K562 (cell line): Measurements from ENCODE around the gene MRI1. TPM values are rescaled to one million over a fixed set of nuclear protein-coding genes. Genes with fewer than 3 reads are reported as not detected.

Source experiments
- ASH1L ChIP-seq: fragments of 450-650 bp; IDR thresholded peaks from 2 replicates; pipeline ENCODE4 v1.6.1; 2018; ENCODE audit warnings: borderline replicate concordance, mild to moderate bottlenecking, low read depth; ENCODE audit not compliant: partially characterized antibody
- ATF4 ChIP-seq: fragments of 450-650 bp; formaldehyde crosslinking; IDR thresholded peaks from 2 replicates; pipeline ENCODE4 v1.4.0; 2022; ENCODE audit warnings: mild to moderate bottlenecking, moderate library complexity
- CBFA2T3 ChIP-seq: fragments of 450-650 bp; IDR thresholded peaks from 2 replicates; pipeline ENCODE4 v1.6.1; 2017
- CHD1 ChIP-seq: fragments of 200-600 bp; sonication (generic); IDR thresholded peaks from one replicate; pipeline ENCODE4 v1.6.1; 2012; ENCODE audit warnings: mild to moderate bottlenecking, moderate library complexity, low read length, inconsistent platforms
- COPS2 ChIP-seq: fragments of 450-650 bp; conservative IDR thresholded peaks from 2 replicates; pipeline ENCODE4 v1.6.1; 2016; ENCODE audit warnings: mild to moderate bottlenecking, moderate library complexity
- CTCF ChIP-seq, 3 experiments: IDR thresholded peaks in 2 of 3; conservative IDR thresholded peaks in 1 of 3; 2 replicates each; pipeline ENCODE4 v1.5.1; 2011 to 2012; ENCODE audit warnings: low read length in 3 of 3, mild to moderate bottlenecking in 3 of 3, control low read depth in 2 of 3, improper control_type of control experiment in 1 of 3, inconsistent platforms in 1 of 3, low read depth in 1 of 3, mixed read lengths in 1 of 3, moderate library complexity in 1 of 3; ENCODE audit not compliant: insufficient read depth in 2 of 3
- FOXA3 ChIP-seq, 2 experiments: fragments of 450-650 bp in 1 of 2; sonication (generic) in 1 of 2; formaldehyde crosslinking; IDR thresholded peaks in 1 of 2; conservative IDR thresholded peaks in 1 of 2; 2 replicates each; pipeline versions ENCODE4 v1.4.0 to v1.8.0; 2020 to 2022; ENCODE audit warnings: mild to moderate bottlenecking in 2 of 2, missing genetic modification reagents in 1 of 2
- HCFC1 ChIP-seq: IDR thresholded peaks from 2 replicates; pipeline ENCODE4 v1.6.1; 2012; ENCODE audit warnings: low read depth, low read length, improper control_type of control experiment
- KDM1A ChIP-seq, 2 experiments: fragments of 450-650 bp; IDR thresholded peaks; 2 replicates each; pipeline ENCODE4 v1.6.1; 2016; ENCODE audit warnings: mild to moderate bottlenecking in 2 of 2
- L3MBTL2 ChIP-seq: fragments of 450-650 bp; IDR thresholded peaks from 2 replicates; pipeline ENCODE4 v1.6.1; 2016; ENCODE audit warnings: mild to moderate bottlenecking, moderate library complexity
- LCOR ChIP-seq: sonication (generic); formaldehyde crosslinking; IDR thresholded peaks from 2 replicates; pipeline ENCODE4 v1.8.0; 2022; ENCODE audit warnings: mild to moderate bottlenecking, missing genetic modification reagents
- NCOA2 ChIP-seq, 2 experiments: fragments of 450-650 bp; IDR thresholded peaks; 2 replicates each; pipeline ENCODE4 v1.6.1; 2018; ENCODE audit warnings: mild to moderate bottlenecking in 2 of 2, moderate library complexity in 1 of 2; ENCODE audit not compliant: partially characterized antibody in 2 of 2
- NCOR1 ChIP-seq: fragments of 450-650 bp; IDR thresholded peaks from 2 replicates; pipeline ENCODE4 v1.6.1; 2016; ENCODE audit warnings: mild to moderate bottlenecking, moderate library complexity
- NRF1 ChIP-seq, 2 experiments: fragments of 450-650 bp; IDR thresholded peaks in 1 of 2; conservative IDR thresholded peaks in 1 of 2; 2 replicates each; pipeline ENCODE4 v1.6.1; 2014; ENCODE audit warnings: mild to moderate bottlenecking in 2 of 2
- PHF8 ChIP-seq: fragments of 200-600 bp; sonication (generic); IDR thresholded peaks from 2 replicates; pipeline ENCODE4 v1.6.1; 2012; ENCODE audit warnings: mixed run types, mild to moderate bottlenecking, inconsistent platforms, low read length, moderate library complexity, borderline replicate concordance
- RNF2 ChIP-seq: sonication (generic); IDR thresholded peaks from 2 replicates; pipeline ENCODE4 v1.6.1; 2016
- SAP30 ChIP-seq: fragments of 200-600 bp; sonication (generic); IDR thresholded peaks from 2 replicates; pipeline ENCODE4 v1.6.1; 2012; ENCODE audit warnings: borderline replicate concordance, low read depth, mild to moderate bottlenecking, moderate library complexity, low read length, control low read depth, inconsistent platforms; ENCODE audit not compliant: insufficient read depth, poor library complexity, severe bottlenecking
- SRSF1 ChIP-seq: fragments of 200-400 bp; formaldehyde crosslinking; IDR thresholded peaks from 2 replicates; pipeline ENCODE4 v1.6.1; 2017; ENCODE audit warnings: mild to moderate bottlenecking, low read depth, low read length, moderate library complexity
- TAF1 ChIP-seq: IDR thresholded peaks from 2 replicates; pipeline ENCODE4 v1.6.1; 2011; ENCODE audit warnings: mild to moderate bottlenecking, low read length, moderate library complexity; ENCODE audit not compliant: insufficient read depth, control insufficient read depth, severe bottlenecking; ENCODE audit errors: extremely low read depth
- TEAD1 ChIP-seq, 2 experiments: fragments of 450-650 bp in 1 of 2; sonication (generic) in 1 of 2; formaldehyde crosslinking; IDR thresholded peaks; 2 replicates each; pipeline versions ENCODE4 v1.4.0 to v1.8.0; 2020 to 2022; ENCODE audit warnings: mild to moderate bottlenecking in 2 of 2, missing genetic modification reagents in 1 of 2
- XRCC5 ChIP-seq: fragments of 200-400 bp; formaldehyde crosslinking; IDR thresholded peaks from 2 replicates; pipeline ENCODE4 v1.6.1; 2017; ENCODE audit warnings: low read depth, mild to moderate bottlenecking, low read length
- ZC3H11A ChIP-seq: IDR thresholded peaks from 2 replicates; pipeline ENCODE4 v1.6.1; 2012; ENCODE audit warnings: low read depth, low read length, improper control_type of control experiment
- ZNF217 ChIP-seq: sonication (generic); formaldehyde crosslinking; IDR thresholded peaks from 2 replicates; pipeline ENCODE4 v1.8.0; 2022; ENCODE audit warnings: mild to moderate bottlenecking, missing genetic modification reagents
- polyA plus RNA-seq, 8 experiments: library from polyadenylated mRNA; depleted of rRNA in 4 of 8; stranded (reverse) in 5 of 8; unstranded in 3 of 8; fragments of >200 nt; fragmentation: Nextera tagmentation in 2 of 8; fragmentation: Illumina TruSeq in 1 of 8; extraction: Ambion mirVana in 2 of 8; extraction: Trizol in 1 of 8; gene quantifications; 2 replicates each; pipeline versions ENCODE4 v1.2.1 to v1.2.3, GENCODE V29; 2011 to 2014; ENCODE audit warnings: inconsistent platforms in 1 of 8, missing spikeins in 1 of 8
- total RNA-seq, 7 experiments: library from RNA; depleted of rRNA in 6 of 7; stranded (reverse); fragments of >200 nt in 6 of 7; fragmentation: Illumina TruSeq in 2 of 7; extraction: Trizol in 2 of 7; gene quantifications; 2 replicates each; pipeline versions ENCODE4 v1.2.1 to v1.2.3, GENCODE V29; 2011 to 2021; ENCODE audit warnings: low replicate concordance in 1 of 7
- TF ChIP-seq, protein P1 (sequence below): fragments of 250-450 bp; sonication (Bioruptor Pico); IDR thresholded peaks from 2 replicates; pipeline ENCODE4 v1.5.0; 2020; ENCODE audit warnings: mild to moderate bottlenecking

The MRI1 gene
- total and polyA plus RNA-seq, 9 of the 15 experiments (the other 6 are each of a cell fraction or from before 2014, with no cell fraction given): 5.5 to 57.4 (median 28.2) TPM

GRCh38 chr19:13731147-13731964, 33.0 kb upstream of the MRI1 start (continued):
- TF ChIP-seq, protein P1, sequence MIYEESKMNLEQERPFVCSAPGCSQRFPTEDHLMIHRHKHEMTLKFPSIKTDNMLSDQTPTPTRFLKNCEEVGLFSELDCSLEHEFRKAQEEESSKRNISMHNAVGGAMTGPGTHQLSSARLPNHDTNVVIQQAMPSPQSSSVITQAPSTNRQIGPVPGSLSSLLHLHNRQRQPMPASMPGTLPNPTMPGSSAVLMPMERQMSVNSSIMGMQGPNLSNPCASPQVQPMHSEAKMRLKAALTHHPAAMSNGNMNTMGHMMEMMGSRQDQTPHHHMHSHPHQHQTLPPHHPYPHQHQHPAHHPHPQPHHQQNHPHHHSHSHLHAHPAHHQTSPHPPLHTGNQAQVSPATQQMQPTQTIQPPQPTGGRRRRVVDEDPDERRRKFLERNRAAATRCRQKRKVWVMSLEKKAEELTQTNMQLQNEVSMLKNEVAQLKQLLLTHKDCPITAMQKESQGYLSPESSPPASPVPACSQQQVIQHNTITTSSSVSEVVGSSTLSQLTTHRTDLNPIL (CRISPR knock-in tag): no peak
- TF ChIP-seq ZC3H11A: no peak
- TF ChIP-seq SRSF1: no peak
- no peak for TF ChIP-seq CHD1
- TF ChIP-seq L3MBTL2: peak; percentile 65
- TF ChIP-seq KDM1A (IDR thresholded peaks at IDR 0.05): peak in 1 of 2 experiments; percentile 60; a peak in 1 of 4 replicates
- TF ChIP-seq LCOR (CRISPR knock-in tag): 0 out of 2 replicates have a peak, but pooled peaks have one; percentile 28
- TF ChIP-seq NRF1 (conservative IDR thresholded peaks at IDR 0.05 in 1 of 2, IDR thresholded peaks at IDR 0.05 in 1 of 2): peak; percentile 98 to 99
- no peak for TF ChIP-seq COPS2
- no peak for TF ChIP-seq RNF2
- TF ChIP-seq CTCF (IDR thresholded peaks at IDR 0.05 in 2 of 3, conservative IDR thresholded peaks at IDR 0.05 in 1 of 3; ENCODE audit: insufficient read depth in 2 of 3, low read depth in 1 of 3, low read length in 3 of 3): no peak
- TF ChIP-seq NCOA2 (IDR thresholded peaks at IDR 0.05; ENCODE audit: partially characterized antibody in 2 of 2): no peak
- peak; percentile 38 to 42; a peak in 1 of 4 replicates for TF ChIP-seq TEAD1 (CRISPR knock-in tag; IDR thresholded peaks at IDR 0.05)
- TF ChIP-seq ATF4 (CRISPR knock-in tag): no peak
- TF ChIP-seq FOXA3 (CRISPR knock-in tag; conservative IDR thresholded peaks at IDR 0.05 in 1 of 2, IDR thresholded peaks at IDR 0.05 in 1 of 2): no peak
- TF ChIP-seq ASH1L: no peak
- peak; percentile 92; the same call in 1 of the 2 replicates for TF ChIP-seq PHF8
- TF ChIP-seq XRCC5: no peak
- peak; percentile 26 for TF ChIP-seq SAP30
- TF ChIP-seq TAF1: peak; percentile 53
- no peak for TF ChIP-seq ZNF217
- peak; percentile 26; the same call in 1 of the 2 replicates for TF ChIP-seq CBFA2T3
- TF ChIP-seq NCOR1: 0 out of 2 replicates have a peak, but pooled peaks have one; percentile 19
- peak; percentile 60 for TF ChIP-seq HCFC1
